ENCODE measurements around the gene PRMT9.

PRMT9 gene

GRCh38 chr4:147683717-147684700 lies at the start of gene PRMT9:
Gene PRMT9, minus strand, starts transcription at chr4:147684163. Its CDS starts 176 bp downstream, at chr4:147683987.
- DNase-seq, result peak; percentile 65 to 80 (median 72)

GRCh38 chr4:147732518-147733235 lies 48.7 kb upstream of the PRMT9 start:
- no peak for DNase-seq

GRCh38 chr4:147731580-147732517 lies 47.9 kb upstream of the PRMT9 start, which contains the start of gene ARHGAP10:
Gene ARHGAP10, plus strand, starts transcription at chr4:147732088. Its CDS starts 214 bp downstream, at chr4:147732302.
- DNase-seq, result peak; percentile 22 to 47 (median 32)

GRCh38 chr4:147730333-147730732 lies 46.4 kb upstream of the PRMT9 start:
- no peak for DNase-seq

- no peak for DNase-seq
Observed at GRCh38 chr4:147727476-147728028, 43.6 kb upstream of the PRMT9 start.

- no peak for DNase-seq
Observed at GRCh38 chr4:147725673-147726072, 41.7 kb upstream of the PRMT9 start.

GRCh38 chr4:147724468-147725201 lies 40.7 kb upstream of the PRMT9 start:
- no peak for DNase-seq

- DNase-seq, result no peak
Observed at GRCh38 chr4:147723326-147723725, 39.4 kb upstream of the PRMT9 start.

GRCh38 chr4:147717878-147718277 lies 33.9 kb upstream of the PRMT9 start:
- DNase-seq, result no peak

- DNase-seq, result no peak
Observed at GRCh38 chr4:147714575-147715401, 30.8 kb upstream of the PRMT9 start.

- DNase-seq, result no peak
Observed at GRCh38 chr4:147709999-147710398, 26.0 kb upstream of the PRMT9 start.

- peak in 3 of 4 experiments; percentile 2 to 13 (median 10) for DNase-seq
Observed at GRCh38 chr4:147707892-147708672, 24.1 kb upstream of the PRMT9 start.

GRCh38 chr4:147704846-147705245 lies 20.9 kb upstream of the PRMT9 start:
- no peak for DNase-seq

GRCh38 chr4:147696866-147697265 lies 12.9 kb upstream of the PRMT9 start:
- DNase-seq, result no peak

GRCh38 chr4:147693218-147693617 lies 9.3 kb upstream of the PRMT9 start:
- no peak for DNase-seq

- no peak for DNase-seq
Observed at GRCh38 chr4:147691820-147692219, 7.9 kb upstream of the PRMT9 start.

GRCh38 chr4:147689067-147689466 lies 5.1 kb upstream of the PRMT9 start:
- DNase-seq, result no peak

GRCh38 chr4:147683188-147683591 lies 773 bp downstream of the PRMT9 start:
- peak in 1 of 4 experiments; percentile 2 for DNase-seq

GRCh38 chr4:147682755-147683154 lies 1.2 kb downstream of the PRMT9 start:
- no peak for DNase-seq
